DMS114 treated with DMSO at 0.1 percent for 48 hours (cell line): Measurements from ENCODE around the gene RERE.
"Not testable (repeated sequence)": the region's sequence is repeated elsewhere in the genome, so short reads cannot be mapped to it uniquely, and the experiment has no call there.

ENCODE experiments used
- DNase-seq: peaks from one replicate; lab custom pipeline; 2025; ENCODE audit not compliant: unreplicated experiment; lab: John Stamatoyannopoulos, UW

Gene RERE

GRCh38 chr1:8619917-8620502 is 197.4 kb downstream of the RERE start:
- not testable (repeated sequence) for DNase-seq

GRCh38 chr1:8619419-8619818 is 198.0 kb downstream of the RERE start:
- not testable (repeated sequence) for DNase-seq

DNA sequence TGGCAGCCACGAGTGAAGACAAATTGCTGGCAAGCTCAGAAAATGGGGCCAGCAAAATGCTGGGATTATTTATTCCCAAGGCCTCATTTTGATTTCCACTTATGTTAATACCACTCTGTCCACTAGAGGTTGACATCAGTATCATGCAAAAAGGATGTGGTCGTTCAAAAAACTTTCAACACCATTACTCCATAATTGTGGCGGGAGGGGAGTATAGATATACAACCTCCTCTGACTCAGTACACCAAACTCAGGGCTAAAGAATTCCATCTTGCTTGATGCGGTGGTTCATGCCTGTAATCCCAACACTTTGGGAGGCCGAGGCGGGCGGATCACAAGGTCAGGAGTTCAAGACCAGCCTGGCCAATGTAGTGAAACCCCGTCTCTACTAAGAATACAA is 200.6 kb downstream of the RERE start:
- DNase-seq: not testable (repeated sequence)

DNA sequence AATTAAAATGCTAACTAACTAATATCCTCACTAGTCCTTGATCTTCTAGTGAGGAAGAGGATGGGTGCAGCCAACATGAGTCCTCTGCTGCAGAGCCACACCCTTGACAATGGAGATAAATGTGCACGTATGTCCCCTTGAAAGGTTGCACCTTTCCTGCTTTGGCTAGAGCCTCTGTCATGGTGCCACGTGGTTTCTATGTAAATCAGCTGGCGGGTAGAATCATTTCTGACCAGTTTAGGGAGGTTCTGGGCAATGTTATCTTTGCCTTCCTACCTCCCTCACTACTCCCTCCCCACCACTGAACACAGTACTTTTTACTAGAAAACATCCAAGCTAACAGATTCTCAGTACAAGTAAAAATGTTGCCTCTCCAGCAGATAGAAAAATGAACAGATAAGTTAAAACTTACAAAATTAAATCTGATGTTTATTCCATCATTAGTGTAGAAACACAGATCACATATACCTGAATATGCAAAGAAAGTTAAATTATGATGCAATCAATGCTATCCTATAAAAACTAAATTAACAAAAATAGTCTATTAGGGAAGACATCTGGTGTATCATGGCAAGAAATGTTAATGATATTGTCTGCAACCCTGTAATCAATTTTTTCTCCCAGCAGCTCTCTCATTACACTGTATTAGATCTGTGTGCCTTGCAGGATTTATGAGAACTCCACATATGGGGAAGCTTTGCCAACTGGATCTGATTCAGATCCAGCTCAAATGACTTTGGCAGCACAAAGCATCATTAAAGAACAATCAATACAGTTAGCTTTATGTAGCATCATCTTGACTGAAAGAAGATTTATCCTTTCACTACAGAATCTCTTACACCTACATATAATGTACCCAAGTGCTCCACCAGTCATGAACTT is 205.6 kb downstream of the RERE start:
- DNase-seq: not testable (repeated sequence)

GRCh38 chr1:8607906-8608305 is 209.5 kb downstream of the RERE start:
- no peak for DNase-seq

DNA sequence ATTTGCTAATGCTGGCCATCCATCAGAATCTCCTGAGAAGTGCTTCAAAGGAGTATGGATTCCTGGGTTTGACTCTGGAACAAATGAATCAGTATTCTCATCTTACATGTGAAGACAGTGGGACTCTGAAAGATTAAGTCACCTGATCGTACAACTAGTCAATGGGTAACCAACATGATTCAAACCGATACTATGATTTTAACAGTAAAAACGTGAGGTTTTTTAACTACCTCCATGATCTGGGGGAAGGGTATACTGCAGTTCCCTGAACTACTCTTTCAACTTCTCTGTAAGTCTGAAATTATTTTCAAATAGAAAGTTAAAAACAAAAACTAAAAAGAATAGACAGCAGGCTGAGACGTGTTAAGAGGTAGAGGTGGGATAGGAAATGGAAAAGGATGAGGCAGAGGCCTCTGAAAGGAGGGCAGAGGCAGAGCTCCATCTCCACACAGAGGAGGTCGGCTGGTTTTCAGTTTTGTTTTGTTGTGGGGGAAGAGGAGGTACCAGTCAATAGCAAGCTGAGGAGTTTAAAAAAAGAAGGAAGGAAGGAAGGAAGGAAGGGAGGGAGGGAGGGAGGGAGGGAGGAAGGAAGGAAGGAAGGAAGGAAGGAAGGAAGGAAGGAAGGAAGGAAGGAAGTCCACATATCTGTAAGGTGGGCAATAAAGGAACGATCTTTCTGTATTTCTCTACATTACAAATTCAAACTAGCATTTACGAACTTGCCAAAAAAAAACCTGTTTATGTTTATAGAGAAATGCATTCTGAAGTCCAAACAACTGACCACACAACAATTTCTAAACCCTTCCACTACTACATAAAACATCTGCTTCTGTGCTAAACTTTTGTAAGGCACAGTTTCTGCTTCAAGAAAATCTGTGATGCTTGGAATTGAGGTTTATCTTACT is 213.1 kb downstream of the RERE start:
- no peak for DNase-seq

- no peak for DNase-seq
Observed at GRCh38 chr1:8603220-8603616, 214.2 kb downstream of the RERE start.

- no peak for DNase-seq
Observed at GRCh38 chr1:8602471-8603219, 214.8 kb downstream of the RERE start.

DNA sequence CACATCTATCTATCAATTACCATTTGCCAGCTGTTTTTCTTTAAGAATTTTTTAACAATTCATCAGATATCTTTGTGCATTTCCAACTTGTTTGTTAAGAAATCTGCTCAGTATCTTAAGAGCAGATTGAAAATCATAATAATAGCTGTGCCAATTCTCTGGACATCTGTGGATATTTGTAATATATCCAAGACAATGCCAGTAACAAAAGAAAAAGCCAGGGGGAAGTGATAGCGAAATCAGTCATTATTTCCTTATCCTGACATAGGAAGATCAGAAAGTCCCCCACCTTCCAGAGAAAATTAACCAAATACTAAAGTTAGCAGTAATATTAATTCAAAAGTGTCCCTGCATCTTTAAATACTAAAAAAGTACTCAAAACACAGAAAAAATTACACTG is 217.1 kb downstream of the RERE start:
- no peak for DNase-seq

DNA sequence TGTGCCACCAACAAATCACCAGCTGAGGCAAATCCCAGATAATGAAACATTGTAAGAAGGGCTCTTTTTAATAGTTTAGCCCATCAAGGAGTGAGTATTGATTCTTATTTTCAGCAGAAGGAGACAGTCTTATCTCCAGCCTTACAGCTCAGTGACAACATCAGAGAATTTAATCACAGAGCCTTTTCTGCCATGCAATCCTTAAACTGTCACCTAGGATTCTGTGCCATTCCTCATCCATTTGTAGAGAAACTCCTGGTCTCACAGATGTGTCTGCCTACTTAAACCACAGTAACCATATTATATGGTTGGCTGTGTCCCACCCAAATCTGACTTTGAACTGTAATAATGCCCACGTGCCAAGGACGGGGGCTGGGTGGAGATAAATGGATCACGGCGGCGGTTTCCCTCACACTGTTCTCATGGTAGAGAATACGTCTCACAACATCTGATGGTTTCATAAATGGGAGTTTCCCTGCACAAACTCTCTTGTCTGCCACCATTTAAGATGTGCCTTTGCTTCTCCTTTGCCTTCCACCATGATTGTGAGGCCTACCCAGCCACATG is 217.7 kb downstream of the RERE start:
- no peak for DNase-seq

GRCh38 chr1:8598783-8599182 is 218.7 kb downstream of the RERE start:
- no peak for DNase-seq

GRCh38 chr1:8598060-8598724 is 219.2 kb downstream of the RERE start:
- peak; percentile 60 for DNase-seq

GRCh38 chr1:8597455-8597854 is 220.0 kb downstream of the RERE start:
- no peak for DNase-seq

GRCh38 chr1:8595941-8596340 is 221.5 kb downstream of the RERE start:
- no peak for DNase-seq

DNA sequence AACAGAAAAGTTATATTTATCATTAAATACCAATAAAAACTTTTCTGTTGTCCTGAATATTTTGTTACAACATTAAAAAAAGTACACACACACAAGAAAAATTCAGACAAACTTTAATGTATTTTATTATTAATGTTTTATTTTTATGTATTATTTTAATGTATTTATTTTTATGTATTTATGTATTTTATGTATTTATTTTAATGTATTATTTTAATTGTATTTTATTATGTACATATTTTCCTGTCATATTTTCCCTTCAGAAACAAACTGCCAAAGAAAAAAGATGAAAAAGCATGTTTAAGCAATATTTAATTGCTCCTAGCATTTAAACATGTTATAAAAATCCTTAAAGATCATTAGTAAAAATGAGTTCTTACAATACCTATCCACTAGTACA is 222.1 kb downstream of the RERE start:
- DNase-seq: no peak

- DNase-seq: not testable (repeated sequence)
Observed at GRCh38 chr1:8593292-8593691, 224.1 kb downstream of the RERE start.

- DNase-seq: no peak
Observed at GRCh38 chr1:8591569-8591968, 225.9 kb downstream of the RERE start.

GRCh38 chr1:8590721-8591351 is 226.6 kb downstream of the RERE start:
- no peak for DNase-seq

- no peak for DNase-seq
Observed at GRCh38 chr1:8589571-8589970, 227.9 kb downstream of the RERE start.
